H1 (cell line): Measurements from ENCODE around the gene LIG3.

ENCODE experiments used
- BRCA1 ChIP-seq: IDR thresholded peaks from 2 replicates; pipeline ENCODE4 v1.6.1; 2012; ENCODE audit warnings: low read depth, low read length, improper control_type of control experiment
- CEBPB ChIP-seq: IDR thresholded peaks from 2 replicates; pipeline ENCODE4 v1.6.1; 2012; ENCODE audit warnings: low read depth, low read length
- EZH2 ChIP-seq: fragments of 200-600 bp; sonication (generic); IDR thresholded peaks from 2 replicates; pipeline ENCODE4 v1.7.1; 2012; ENCODE audit warnings: low read depth, mild to moderate bottlenecking, moderate library complexity, low read length, inconsistent platforms; ENCODE audit not compliant: severe bottlenecking
- NRF1 ChIP-seq: IDR thresholded peaks from 2 replicates; pipeline ENCODE4 v1.6.1; 2011; ENCODE audit warnings: mild to moderate bottlenecking, low read depth, low read length, improper control_type of control experiment
- POLR2A ChIP-seq, 2 experiments: IDR thresholded peaks; 1 replicate in 1 of 2; 2 replicates in 1 of 2; pipeline ENCODE4 v1.6.1; 2011; ENCODE audit warnings: low read depth in 2 of 2, low read length in 2 of 2, mild to moderate bottlenecking in 2 of 2; ENCODE audit errors: control extremely low read depth in 1 of 2
- POLR2AphosphoS5 ChIP-seq: IDR thresholded peaks from 2 replicates; pipeline ENCODE4 v1.6.1; 2011; ENCODE audit warnings: low read depth, low read length
- RFX5 ChIP-seq: IDR thresholded peaks from 2 replicates; pipeline ENCODE4 v1.6.1; 2011; ENCODE audit warnings: low read depth, low read length, improper control_type of control experiment, borderline replicate concordance
- TEAD4 ChIP-seq: IDR thresholded peaks from 2 replicates; pipeline ENCODE4 v1.6.1; 2012; ENCODE audit warnings: low read depth, low read length, inconsistent platforms, mixed read lengths
- TF ChIP-seq, protein P1 (sequence below), 3 experiments: IDR thresholded peaks; 1 replicate in 2 of 3; 2 replicates in 1 of 3; pipeline versions ENCODE4 v1.5.1 to v1.6.1; 2011; ENCODE audit warnings: low read length in 3 of 3, mild to moderate bottlenecking in 3 of 3, inconsistent platforms in 2 of 3, low read depth in 1 of 3, moderate library complexity in 1 of 3; ENCODE audit not compliant: insufficient read depth in 1 of 3; ENCODE audit errors: control extremely low read depth in 1 of 3

GRCh38 chr17:35006345-35006744, 26.0 kb downstream of the LIG3 start:
- TF ChIP-seq CEBPB: no peak
- no peak for TF ChIP-seq EZH2
- TF ChIP-seq, protein P1, sequence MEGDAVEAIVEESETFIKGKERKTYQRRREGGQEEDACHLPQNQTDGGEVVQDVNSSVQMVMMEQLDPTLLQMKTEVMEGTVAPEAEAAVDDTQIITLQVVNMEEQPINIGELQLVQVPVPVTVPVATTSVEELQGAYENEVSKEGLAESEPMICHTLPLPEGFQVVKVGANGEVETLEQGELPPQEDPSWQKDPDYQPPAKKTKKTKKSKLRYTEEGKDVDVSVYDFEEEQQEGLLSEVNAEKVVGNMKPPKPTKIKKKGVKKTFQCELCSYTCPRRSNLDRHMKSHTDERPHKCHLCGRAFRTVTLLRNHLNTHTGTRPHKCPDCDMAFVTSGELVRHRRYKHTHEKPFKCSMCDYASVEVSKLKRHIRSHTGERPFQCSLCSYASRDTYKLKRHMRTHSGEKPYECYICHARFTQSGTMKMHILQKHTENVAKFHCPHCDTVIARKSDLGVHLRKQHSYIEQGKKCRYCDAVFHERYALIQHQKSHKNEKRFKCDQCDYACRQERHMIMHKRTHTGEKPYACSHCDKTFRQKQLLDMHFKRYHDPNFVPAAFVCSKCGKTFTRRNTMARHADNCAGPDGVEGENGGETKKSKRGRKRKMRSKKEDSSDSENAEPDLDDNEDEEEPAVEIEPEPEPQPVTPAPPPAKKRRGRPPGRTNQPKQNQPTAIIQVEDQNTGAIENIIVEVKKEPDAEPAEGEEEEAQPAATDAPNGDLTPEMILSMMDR (IDR thresholded peaks at IDR 0.05; ENCODE audit: control extremely low read depth in 1 of 3, insufficient read depth in 1 of 3, low read depth in 1 of 3, low read length in 3 of 3): no peak
- no peak for TF ChIP-seq NRF1
- TF ChIP-seq RFX5: no peak
- TF ChIP-seq POLR2AphosphoS5: no peak; the same call in 1 of the 2 replicates
- TF ChIP-seq POLR2A (IDR thresholded peaks at IDR 0.05; ENCODE audit: control extremely low read depth in 1 of 2, low read depth in 2 of 2, low read length in 2 of 2): peak in 1 of 2 experiments; percentile 55; a peak in 1 of 3 replicates
- TF ChIP-seq TEAD4: no peak
- TF ChIP-seq BRCA1: no peak
